ENCODE measurements around the gene SPDEF.

DNA sequence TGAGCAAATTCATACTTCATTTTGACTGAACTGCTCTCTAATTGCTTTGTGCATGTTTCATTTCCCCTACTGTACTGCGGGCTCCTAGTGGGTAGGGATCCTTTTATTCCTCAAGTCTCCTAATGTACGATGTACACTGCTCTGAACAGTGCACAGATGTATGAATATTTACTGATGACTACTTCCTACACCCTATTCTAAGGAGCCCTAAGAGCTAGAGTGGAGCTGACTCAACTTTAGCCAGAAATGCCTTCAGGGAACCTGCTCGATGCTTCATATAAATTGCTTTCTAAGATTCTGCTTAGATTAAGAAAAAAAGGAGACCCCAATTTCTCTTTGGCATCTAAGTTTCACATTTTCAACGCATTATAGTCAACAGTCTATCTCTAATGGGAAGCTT lies 47.6 kb upstream of the SPDEF start:
- TF ChIP-seq CTCF (conservative IDR thresholded peaks at IDR 0.05) (no peak), EZH2 (IDR thresholded peaks at IDR 0.05; ENCODE audit: low read depth) (no peak)
